ENCODE measurements around the gene CTNS.
A peak's percentile ranks its signal among the peaks of the same experiment; 100 is the strongest.

Gene CTNS

GRCh38 chr17:3603119-3603869, 33.3 kb upstream of the CTNS start:
- peak; percentile 98 for DNase-seq (ENCODE audit: low read depth)
- no peak overlapping the region for H3K4me3 ChIP-seq (ENCODE audit: low read length)
- TF ChIP-seq CTCF (IDR thresholded peaks at IDR 0.05; ENCODE audit: insufficient read depth, low read depth, low read length, missing control alignments): no peak

- no peak overlapping the region for H3K4me3 ChIP-seq (ENCODE audit: low read length)
- no peak for TF ChIP-seq CTCF (IDR thresholded peaks at IDR 0.05; ENCODE audit: insufficient read depth, low read depth, low read length, missing control alignments)
- DNase-seq (ENCODE audit: low read depth): no peak
These were observed 32.7 kb upstream of the CTNS start for GRCh38 chr17:3603870-3604259.

- DNase-seq (ENCODE audit: low read depth): no peak
- TF ChIP-seq CTCF (IDR thresholded peaks at IDR 0.05; ENCODE audit: insufficient read depth, low read depth, low read length, missing control alignments): no peak
- H3K4me3 ChIP-seq (ENCODE audit: low read length): no peak overlapping the region
These were observed 26.9 kb upstream of the CTNS start for GRCh38 chr17:3609689-3610088.

- H3K4me3 ChIP-seq (ENCODE audit: low read length): no peak overlapping the region
- TF ChIP-seq CTCF (IDR thresholded peaks at IDR 0.05; ENCODE audit: insufficient read depth, low read depth, low read length, missing control alignments): no peak
- no peak for DNase-seq (ENCODE audit: low read depth)
These were observed 26.0 kb upstream of the CTNS start for GRCh38 chr17:3610523-3610922.

GRCh38 chr17:3613124-3613523, 23.4 kb upstream of the CTNS start:
- no peak for DNase-seq (ENCODE audit: low read depth)
- no peak for TF ChIP-seq CTCF (IDR thresholded peaks at IDR 0.05; ENCODE audit: insufficient read depth, low read depth, low read length, missing control alignments)
- H3K4me3 ChIP-seq (ENCODE audit: low read length): no peak overlapping the region

- DNase-seq (ENCODE audit: low read depth): no peak
- no peak for TF ChIP-seq CTCF (IDR thresholded peaks at IDR 0.05; ENCODE audit: insufficient read depth, low read depth, low read length, missing control alignments)
- no peak overlapping the region for H3K4me3 ChIP-seq (ENCODE audit: low read length)
These were observed 21.2 kb upstream of the CTNS start for GRCh38 chr17:3615160-3615870.

All from epithelial cell of esophagus (primary cell).